Caco-2 (cell line): ENCODE results near the gene ABAT. TPM values are rescaled to one million over a fixed set of nuclear protein-coding genes. Genes with fewer than 3 reads are reported as not detected.

Source experiments
- BruUV-seq: library from RNA; stranded (reverse); fragments of 400-500 nt; replicated peaks from 2 replicates; lab custom pipeline; 2021; lab: Mats Ljungman, UMichigan
- CTCF ChIA-PET: fragments of 300-600 bp; sonication (Branson Sonifier 250); formaldehyde crosslinking; loops from one replicate; lab custom pipeline; 2022; ENCODE audit warnings: antibody characterized with exemption; lab: Charles Lee
- POLR2A ChIA-PET: fragments of 300-600 bp; sonication (Branson Sonifier 250); formaldehyde crosslinking; loops from one replicate; lab custom pipeline; 2022; ENCODE audit warnings: antibody characterized with exemption; lab: Charles Lee
- DNase-seq, 2 experiments: peaks; one replicate each; pipeline versions ENCODE4 v3.0.0 to v3.0.0-alpha.2; 2020 to 2022
- H3K27me3 ChIP-seq: replicated peaks from 2 replicates; pipeline ENCODE4 v1.6.0; 2011; ENCODE audit warnings: low read length; ENCODE audit not compliant: control insufficient read depth, insufficient read depth
- H3K36me3 ChIP-seq: 2 replicates; pipeline ENCODE4 v1.5.1; 2011; ENCODE audit warnings: low read length; ENCODE audit not compliant: control insufficient read depth, insufficient read depth
- H3K4me1 ChIP-seq: fragments of 250-450 bp; sonication (Bioruptor Pico); 2 replicates; pipeline ENCODE4 v1.5.1; 2020; ENCODE audit warnings: mild to moderate bottlenecking
- H3K4me3 ChIP-seq: 2 replicates; pipeline ENCODE4 v1.5.1; 2011; ENCODE audit warnings: low read depth, mild to moderate bottlenecking, control low read depth, low read length
- H3K9me3 ChIP-seq: fragments of 250-450 bp; sonication (Bioruptor Pico); 2 replicates; pipeline ENCODE4 v1.5.1; 2020; ENCODE audit warnings: mild to moderate bottlenecking, moderate library complexity
- H3K27ac Mint-ChIP-seq: one replicate; pipeline ENCODE4 v1.8.0; 2022; ENCODE audit warnings: mixed read lengths; ENCODE audit not compliant: unreplicated experiment
- H3K27me3 Mint-ChIP-seq: one replicate; pipeline ENCODE4 v1.8.0; 2022; ENCODE audit warnings: mixed read lengths; ENCODE audit not compliant: insufficient read depth, unreplicated experiment
- H3K36me3 Mint-ChIP-seq: one replicate; pipeline ENCODE4 v1.8.0; 2022; ENCODE audit warnings: mild to moderate bottlenecking, mixed read lengths; ENCODE audit not compliant: insufficient read depth, unreplicated experiment
- H3K4me1 Mint-ChIP-seq: one replicate; pipeline ENCODE4 v1.8.0; 2022; ENCODE audit warnings: low read depth, mixed read lengths; ENCODE audit not compliant: unreplicated experiment
- H3K4me3 Mint-ChIP-seq: one replicate; pipeline ENCODE4 v1.8.0; 2022; ENCODE audit warnings: mild to moderate bottlenecking, moderate library complexity, mixed read lengths; ENCODE audit not compliant: unreplicated experiment
- H3K9me3 Mint-ChIP-seq: one replicate; pipeline ENCODE4 v1.8.0; 2022; ENCODE audit warnings: mixed read lengths; ENCODE audit not compliant: unreplicated experiment
- intact Hi-C: fragments of 100-400 bp; cut with micrococcal nuclease; formaldehyde crosslinking; loops from one replicate; pipeline ENCODE4 v1.10.0; 2022; ENCODE audit not compliant: unreplicated experiment
- total RNA-seq: library from RNA; stranded (reverse); gene quantifications from 2 replicates; pipeline ENCODE4 v1.2.3, GENCODE V29; 2022
- TF ChIP-seq, protein P1 (sequence below), 2 experiments: fragments of 200-600 bp in 1 of 2; IDR thresholded peaks; 1 replicate in 1 of 2; 2 replicates in 1 of 2; pipeline versions ENCODE4 v1.5.1 to v1.8.0; 2011 to 2022; ENCODE audit warnings: antibody characterized with exemption in 1 of 2, control low read depth in 1 of 2, inconsistent platforms in 1 of 2, low read depth in 1 of 2, low read length in 1 of 2, mild to moderate bottlenecking in 1 of 2, moderate library complexity in 1 of 2; ENCODE audit not compliant: insufficient read depth in 1 of 2, severe bottlenecking in 1 of 2, unreplicated experiment in 1 of 2

ABAT gene
- total RNA-seq, 1 experiment from 2014 or later: 34.9 TPM

DNA sequence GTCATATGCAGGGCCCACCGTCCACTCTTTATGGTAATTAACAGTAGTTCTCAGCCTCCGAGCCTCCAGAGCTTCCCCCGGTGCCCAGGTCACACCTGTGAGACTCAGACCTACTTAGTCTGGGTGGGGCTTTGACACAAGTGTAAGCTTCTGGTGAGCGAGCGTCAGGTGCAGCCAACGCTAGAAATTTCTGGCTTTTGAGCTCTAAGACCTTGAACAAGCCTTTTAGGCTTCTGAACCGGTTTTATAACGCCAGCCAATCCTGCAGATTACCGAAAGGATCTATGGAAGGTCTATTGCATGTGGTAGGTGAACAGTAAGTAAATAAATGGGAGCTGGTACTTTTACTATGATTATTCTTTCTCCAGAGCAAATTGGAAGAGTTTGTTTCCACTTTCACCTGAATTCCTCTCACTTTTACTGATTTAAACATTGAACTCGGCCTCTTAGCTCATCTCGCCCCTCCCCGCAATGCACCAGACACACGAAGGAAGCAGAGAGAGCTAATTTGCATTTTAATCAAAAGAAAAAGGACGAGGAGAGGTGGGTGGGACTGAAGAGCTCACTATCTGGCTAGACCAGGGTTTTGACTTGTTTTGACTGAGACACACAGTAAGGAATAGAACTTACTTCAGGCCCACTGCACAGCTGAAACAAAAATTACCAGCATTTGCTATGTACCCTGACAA is 47.1 kb downstream of the ABAT start:
- Mint-ChIP-seq H3K4me3 (no peak overlapping the region), H3K36me3 (peaks cover 11% of the 10 kb centered on the region), H3K27me3 (no peaks in the 10 kb centered on the region), H3K9me3 (no peaks in the 10 kb centered on the region), H3K27ac (no peak overlapping the region), H3K4me1 (no peaks in the 10 kb centered on the region)
- CTCF ChIA-PET: no interaction called here
- no TSS peak for BruUV-seq
- H3K27me3 ChIP-seq: no peaks in the 10 kb centered on the region
- DNase-seq: no peak
- H3K4me3 ChIP-seq: no peak overlapping the region
- POLR2A ChIA-PET: no interaction called here
- H3K4me1 ChIP-seq: peaks cover 3% of the 10 kb centered on the region; the same call in 1 of the 2 replicates
- H3K9me3 ChIP-seq: peaks cover 8% of the 10 kb centered on the region; the same call in 1 of the 2 replicates
- TF ChIP-seq, protein P1, sequence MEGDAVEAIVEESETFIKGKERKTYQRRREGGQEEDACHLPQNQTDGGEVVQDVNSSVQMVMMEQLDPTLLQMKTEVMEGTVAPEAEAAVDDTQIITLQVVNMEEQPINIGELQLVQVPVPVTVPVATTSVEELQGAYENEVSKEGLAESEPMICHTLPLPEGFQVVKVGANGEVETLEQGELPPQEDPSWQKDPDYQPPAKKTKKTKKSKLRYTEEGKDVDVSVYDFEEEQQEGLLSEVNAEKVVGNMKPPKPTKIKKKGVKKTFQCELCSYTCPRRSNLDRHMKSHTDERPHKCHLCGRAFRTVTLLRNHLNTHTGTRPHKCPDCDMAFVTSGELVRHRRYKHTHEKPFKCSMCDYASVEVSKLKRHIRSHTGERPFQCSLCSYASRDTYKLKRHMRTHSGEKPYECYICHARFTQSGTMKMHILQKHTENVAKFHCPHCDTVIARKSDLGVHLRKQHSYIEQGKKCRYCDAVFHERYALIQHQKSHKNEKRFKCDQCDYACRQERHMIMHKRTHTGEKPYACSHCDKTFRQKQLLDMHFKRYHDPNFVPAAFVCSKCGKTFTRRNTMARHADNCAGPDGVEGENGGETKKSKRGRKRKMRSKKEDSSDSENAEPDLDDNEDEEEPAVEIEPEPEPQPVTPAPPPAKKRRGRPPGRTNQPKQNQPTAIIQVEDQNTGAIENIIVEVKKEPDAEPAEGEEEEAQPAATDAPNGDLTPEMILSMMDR (IDR thresholded peaks at IDR 0.05; ENCODE audit: insufficient read depth in 1 of 2, low read depth in 1 of 2, low read length in 1 of 2, severe bottlenecking in 1 of 2, unreplicated experiment in 1 of 2): no peak
- H3K36me3 ChIP-seq: no peaks in the 10 kb centered on the region
- intact Hi-C loops: no loop called here

- no peaks in the 10 kb centered on the region for H3K36me3 ChIP-seq
- Mint-ChIP-seq H3K36me3 (peaks cover 11% of the 10 kb centered on the region), H3K4me3 (no peak overlapping the region), H3K27ac (no peak overlapping the region), H3K4me1 (no peaks in the 10 kb centered on the region), H3K9me3 (no peaks in the 10 kb centered on the region), H3K27me3 (no peaks in the 10 kb centered on the region)
- TF ChIP-seq, protein P1 (IDR thresholded peaks at IDR 0.05; ENCODE audit: insufficient read depth in 1 of 2, low read depth in 1 of 2, low read length in 1 of 2, severe bottlenecking in 1 of 2, unreplicated experiment in 1 of 2): no peak
- ChIA-PET CTCF (no interaction called here), POLR2A (no interaction called here)
- no TSS peak for BruUV-seq
- H3K4me1 ChIP-seq: peaks cover 3% of the 10 kb centered on the region; the same call in 1 of the 2 replicates
- H3K4me3 ChIP-seq: no peak overlapping the region
- H3K27me3 ChIP-seq: no peaks in the 10 kb centered on the region
- peaks cover 8% of the 10 kb centered on the region; the same call in 1 of the 2 replicates for H3K9me3 ChIP-seq
- no peak for DNase-seq
- intact Hi-C loops: no loop called here
Observed at GRCh38 chr16:8722025-8722348, 47.6 kb downstream of the ABAT start.

GRCh38 chr16:8725513-8726178 is 51.2 kb downstream of the ABAT start:
- CTCF ChIA-PET: no interaction called here
- Mint-ChIP-seq H3K27ac (no peak overlapping the region), H3K27me3 (no peaks in the 10 kb centered on the region), H3K4me1 (no peaks in the 10 kb centered on the region), H3K36me3 (peaks cover 11% of the 10 kb centered on the region), H3K4me3 (no peak overlapping the region), H3K9me3 (no peaks in the 10 kb centered on the region)
- H3K27me3 ChIP-seq: no peaks in the 10 kb centered on the region
- DNase-seq: no peak
- TF ChIP-seq, protein P1 (IDR thresholded peaks at IDR 0.05; ENCODE audit: insufficient read depth in 1 of 2, low read depth in 1 of 2, low read length in 1 of 2, severe bottlenecking in 1 of 2, unreplicated experiment in 1 of 2): no peak
- POLR2A ChIA-PET: no interaction called here
- H3K4me1 ChIP-seq: no peaks in the 10 kb centered on the region
- no TSS peak for BruUV-seq
- H3K36me3 ChIP-seq: no peaks in the 10 kb centered on the region
- no peak overlapping the region for H3K4me3 ChIP-seq
- intact Hi-C loops: no loop called here
- no peaks in the 10 kb centered on the region for H3K9me3 ChIP-seq
